PC-3 (cell line): ENCODE results near the gene FYN. TPM values are rescaled to one million over a fixed set of nuclear protein-coding genes. Genes with fewer than 3 reads are reported as not detected.
"Not testable (repeated sequence)": the region's sequence is repeated elsewhere in the genome, so short reads cannot be mapped to it uniquely, and the experiment has no call there.

ENCODE experiments used
- ATAC-seq: fragments of 200-7000 bp; cut with Tn5 transposase; 2 replicates; pipeline ENCODE4 v1.9.1; 2020; ENCODE audit warnings: mild to moderate bottlenecking, moderate library complexity
- BruUV-seq: library from RNA; stranded (reverse); fragments of 400-500 nt; replicated peaks from 2 replicates; lab custom pipeline; 2021; lab: Mats Ljungman, UMichigan
- CTCF ChIA-PET: fragments of 300-600 bp; sonication (Branson Sonifier 250); formaldehyde crosslinking; loops from one replicate; lab custom pipeline; 2022; ENCODE audit warnings: antibody characterized with exemption; lab: Charles Lee
- POLR2A ChIA-PET: fragments of 300-600 bp; sonication (Branson Sonifier 250); formaldehyde crosslinking; loops from one replicate; lab custom pipeline; 2022; ENCODE audit warnings: antibody characterized with exemption; ENCODE audit not compliant: unreplicated experiment; lab: Charles Lee
- DNase-seq: peaks from one replicate; pipeline ENCODE4 v3.0.0-alpha.2; 2015
- H2AFZ ChIP-seq: fragments of 300-600 bp; sonication (generic); 2 replicates; pipeline ENCODE4 v1.6.0; 2016; ENCODE audit warnings: antibody characterized with exemption, low read length
- H3F3A ChIP-seq: fragments of 300-600 bp; sonication (generic); one replicate; pipeline ENCODE4 v1.6.0; 2017; ENCODE audit warnings: antibody characterized with exemption, low read length, control low read depth, mild to moderate bottlenecking; ENCODE audit not compliant: unreplicated experiment
- H3K27ac ChIP-seq: fragments of 300-600 bp; sonication (generic); 2 replicates; pipeline ENCODE4 v1.5.1; 2016; ENCODE audit warnings: mild to moderate bottlenecking, low read length
- H3K27me3 ChIP-seq: fragments of 300-600 bp; sonication (generic); 2 replicates; pipeline ENCODE4 v1.6.1; 2016; ENCODE audit warnings: low read length, mixed read lengths
- H3K36me3 ChIP-seq: fragments of 300-600 bp; sonication (generic); 2 replicates; pipeline ENCODE4 v1.6.1; 2016; ENCODE audit warnings: low read depth, mixed run types, low read length, mixed read lengths
- H3K4me1 ChIP-seq: fragments of 300-600 bp; sonication (generic); 2 replicates; pipeline ENCODE4 v1.5.1; 2016; ENCODE audit warnings: low read length; ENCODE audit not compliant: insufficient read depth
- H3K4me2 ChIP-seq: fragments of 300-600 bp; sonication (generic); 2 replicates; pipeline ENCODE4 v1.6.0; 2016; ENCODE audit warnings: low read length
- H3K4me3 ChIP-seq: fragments of 300-600 bp; sonication (generic); 2 replicates; pipeline ENCODE4 v1.5.1; 2016; ENCODE audit warnings: mild to moderate bottlenecking, low read length, mixed read lengths
- H3K79me2 ChIP-seq: fragments of 300-600 bp; sonication (generic); 2 replicates; pipeline ENCODE4 v1.6.1; 2017; ENCODE audit warnings: low read length, mixed read lengths
- H3K9ac ChIP-seq: fragments of 300-600 bp; sonication (generic); 2 replicates; pipeline ENCODE4 v1.6.0; 2016; ENCODE audit warnings: mild to moderate bottlenecking, low read length
- H3K9me2 ChIP-seq: fragments of 300-600 bp; sonication (generic); replicated peaks from 2 replicates; pipeline ENCODE4 v1.6.1; 2016; ENCODE audit warnings: mixed run types, low read length, mixed read lengths
- H3K9me3 ChIP-seq: fragments of 300-600 bp; sonication (generic); 2 replicates; pipeline ENCODE4 v1.6.1; 2016; ENCODE audit warnings: low read length, mixed read lengths
- H4K20me1 ChIP-seq: fragments of 300-600 bp; sonication (generic); 2 replicates; pipeline ENCODE4 v1.6.1; 2016; ENCODE audit warnings: low read length, mixed read lengths
- EZH2 ChIP-seq: fragments of 300-600 bp; sonication (generic); IDR thresholded peaks from one replicate; pipeline ENCODE4 v1.6.1; 2017; ENCODE audit warnings: antibody characterized with exemption, mild to moderate bottlenecking, low read length; ENCODE audit not compliant: unreplicated experiment
- EZH2phosphoT487 ChIP-seq: fragments of 300-600 bp; sonication (generic); IDR thresholded peaks from 2 replicates; pipeline ENCODE4 v1.6.1; 2018; ENCODE audit warnings: mild to moderate bottlenecking, antibody characterized with exemption, low read length, borderline replicate concordance
- intact Hi-C: fragments of 100-400 bp; cut with micrococcal nuclease; formaldehyde crosslinking; loops from 2 replicates; pipeline ENCODE4 v1.9.0; 2023
- total RNA-seq: library from RNA; depleted of rRNA; stranded (reverse); fragments of >200 nt; gene quantifications from 2 replicates; pipeline ENCODE4 v1.2.3, GENCODE V29; 2014
- TF ChIP-seq, protein P1 (sequence below): fragments of 300-600 bp; sonication (generic); conservative IDR thresholded peaks from 2 replicates; pipeline ENCODE4 v1.5.1; 2017; ENCODE audit warnings: antibody characterized with exemption, low read depth, mild to moderate bottlenecking, low read length

Gene FYN
- total RNA-seq, 1 experiment from 2014 or later: 27.6 TPM

DNA sequence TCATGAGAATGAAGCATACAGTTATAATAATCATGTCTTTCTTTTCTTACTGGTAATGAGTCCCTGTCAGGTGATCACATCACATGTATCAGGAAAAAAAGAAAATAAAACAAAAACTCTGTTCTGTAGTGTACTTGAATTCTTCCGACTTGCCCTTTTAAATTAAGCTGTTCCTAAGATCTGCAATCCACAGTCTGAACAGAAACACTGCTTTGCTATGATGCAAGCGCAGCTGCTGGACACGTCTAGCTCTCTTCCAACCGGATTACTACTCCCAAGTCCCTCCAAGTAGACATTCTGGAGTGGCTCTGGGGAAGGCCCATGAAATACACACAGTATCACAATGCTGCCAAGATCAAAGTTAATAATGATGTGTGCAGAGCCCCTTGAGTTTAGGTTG, 83.7 kb downstream of the FYN start:
- H3K9ac ChIP-seq: no peak overlapping the region
- no peaks in the 10 kb centered on the region for H3K36me3 ChIP-seq
- H3K27ac ChIP-seq: no peak overlapping the region
- no peaks in the 10 kb centered on the region for H3K4me1 ChIP-seq
- no peaks in the 10 kb centered on the region for H3K79me2 ChIP-seq
- ATAC-seq (no peak), DNase-seq (no peak)
- no peak overlapping the region for H2AFZ ChIP-seq
- H3K27me3 ChIP-seq: no peaks in the 10 kb centered on the region
- intact Hi-C loops: no loop called here
- POLR2A ChIA-PET: no interaction called here
- TF ChIP-seq EZH2 (no peak), EZH2phosphoT487 (no peak)
- TF ChIP-seq, protein P1, sequence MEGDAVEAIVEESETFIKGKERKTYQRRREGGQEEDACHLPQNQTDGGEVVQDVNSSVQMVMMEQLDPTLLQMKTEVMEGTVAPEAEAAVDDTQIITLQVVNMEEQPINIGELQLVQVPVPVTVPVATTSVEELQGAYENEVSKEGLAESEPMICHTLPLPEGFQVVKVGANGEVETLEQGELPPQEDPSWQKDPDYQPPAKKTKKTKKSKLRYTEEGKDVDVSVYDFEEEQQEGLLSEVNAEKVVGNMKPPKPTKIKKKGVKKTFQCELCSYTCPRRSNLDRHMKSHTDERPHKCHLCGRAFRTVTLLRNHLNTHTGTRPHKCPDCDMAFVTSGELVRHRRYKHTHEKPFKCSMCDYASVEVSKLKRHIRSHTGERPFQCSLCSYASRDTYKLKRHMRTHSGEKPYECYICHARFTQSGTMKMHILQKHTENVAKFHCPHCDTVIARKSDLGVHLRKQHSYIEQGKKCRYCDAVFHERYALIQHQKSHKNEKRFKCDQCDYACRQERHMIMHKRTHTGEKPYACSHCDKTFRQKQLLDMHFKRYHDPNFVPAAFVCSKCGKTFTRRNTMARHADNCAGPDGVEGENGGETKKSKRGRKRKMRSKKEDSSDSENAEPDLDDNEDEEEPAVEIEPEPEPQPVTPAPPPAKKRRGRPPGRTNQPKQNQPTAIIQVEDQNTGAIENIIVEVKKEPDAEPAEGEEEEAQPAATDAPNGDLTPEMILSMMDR: no peak
- CTCF ChIA-PET: no interaction called here
- H4K20me1 ChIP-seq: no peaks in the 10 kb centered on the region
- H3F3A ChIP-seq: no peaks in the 10 kb centered on the region
- H3K9me3 ChIP-seq: no peaks in the 10 kb centered on the region
- H3K4me2 ChIP-seq: no peak overlapping the region
- no peak overlapping the region for H3K4me3 ChIP-seq
- no peaks in the 10 kb centered on the region for H3K9me2 ChIP-seq
- no TSS peak for BruUV-seq

DNA sequence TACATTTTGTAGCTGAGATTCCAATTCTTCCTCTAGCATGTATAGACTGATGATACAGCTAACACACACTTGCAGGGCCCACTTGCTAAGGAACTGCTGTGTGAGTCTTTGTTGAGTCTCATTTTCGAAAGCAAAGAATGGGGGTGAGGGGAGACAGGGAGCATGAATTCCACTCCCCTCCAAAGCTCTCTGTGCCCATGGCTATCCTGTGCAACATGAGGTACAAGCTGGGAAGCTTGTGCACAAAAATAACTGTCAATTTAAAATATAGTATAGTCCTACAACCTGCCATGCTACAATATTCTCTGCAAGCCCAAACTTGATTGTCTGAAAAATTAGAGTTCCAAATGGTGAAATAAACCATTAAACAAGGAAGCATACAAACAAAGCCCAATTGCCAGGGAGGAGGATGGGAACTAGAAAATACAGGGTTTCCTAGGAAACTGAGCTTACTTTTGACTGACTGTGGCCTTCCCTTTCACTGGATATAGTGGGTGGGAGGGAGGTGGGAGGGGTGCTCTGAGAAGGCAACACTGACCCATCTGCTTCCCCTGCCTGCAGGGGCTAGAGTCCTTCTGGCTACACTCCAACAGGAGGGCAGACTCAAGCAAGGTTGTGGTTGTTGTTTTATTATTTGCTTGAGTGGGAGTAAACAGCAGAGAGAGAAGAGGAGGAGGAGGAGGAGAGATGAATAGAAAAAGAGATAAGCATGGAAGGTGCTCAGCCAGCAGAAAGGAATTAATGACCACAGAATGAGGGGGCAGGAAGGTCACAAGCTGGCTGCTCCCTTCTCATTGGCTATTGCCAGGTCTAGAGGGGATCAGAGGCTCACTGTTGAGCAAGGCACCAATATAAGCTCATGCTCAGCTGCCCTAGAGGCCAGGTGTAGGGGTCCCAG, 84.6 kb downstream of the FYN start:
- Histone ChIP-seq H3K9ac (no peak overlapping the region), H2AFZ (no peak overlapping the region), H3K4me2 (no peak overlapping the region), H4K20me1 (no peaks in the 10 kb centered on the region), H3K9me2 (no peaks in the 10 kb centered on the region), H3K79me2 (no peaks in the 10 kb centered on the region), H3K27me3 (no peaks in the 10 kb centered on the region), H3K4me1 (no peaks in the 10 kb centered on the region), H3K36me3 (no peaks in the 10 kb centered on the region), H3K4me3 (no peak overlapping the region), H3F3A (no peaks in the 10 kb centered on the region), H3K27ac (no peak overlapping the region), H3K9me3 (no peaks in the 10 kb centered on the region)
- DNase-seq: no peak
- POLR2A ChIA-PET: no interaction called here
- intact Hi-C loops: no loop called here
- no peak for ATAC-seq
- BruUV-seq: no TSS peak
- no peak for TF ChIP-seq EZH2
- TF ChIP-seq, protein P1: no peak
- TF ChIP-seq EZH2phosphoT487: no peak
- CTCF ChIA-PET: no interaction called here

DNA sequence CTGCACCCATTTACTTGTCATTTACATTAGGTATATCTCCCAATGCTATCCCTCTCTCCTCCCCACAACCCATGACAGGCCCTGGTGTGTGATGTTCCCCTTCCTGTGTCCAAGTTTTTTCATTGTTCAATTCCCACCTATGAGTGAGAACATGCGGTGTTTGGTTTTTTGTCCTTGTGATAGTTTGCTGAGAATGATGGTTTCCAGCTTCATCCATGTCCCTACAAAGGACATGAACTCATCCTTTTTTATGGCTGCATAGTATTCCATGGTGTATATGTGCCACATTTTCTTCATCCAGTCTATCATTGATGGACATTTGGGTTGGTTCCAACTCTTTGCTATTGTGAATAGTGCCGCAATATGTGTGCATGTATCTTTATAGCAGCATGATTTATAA, 87.1 kb downstream of the FYN start:
- POLR2A ChIA-PET, H3K9me3 ChIP-seq, H3K36me3 ChIP-seq, CTCF ChIA-PET, H3K9me2 ChIP-seq, DNase-seq, H3K4me1 ChIP-seq, H3F3A ChIP-seq, BruUV-seq, H4K20me1 ChIP-seq, H3K9ac ChIP-seq, ATAC-seq, H2AFZ ChIP-seq, H3K27ac ChIP-seq, intact Hi-C loops, H3K27me3 ChIP-seq, H3K4me2 ChIP-seq, H3K79me2 ChIP-seq, H3K4me3 ChIP-seq: not testable (repeated sequence)
